H1 (cell line): ENCODE data around the gene PCBP2. TPM values are rescaled to one million over a fixed set of nuclear protein-coding genes. Genes with fewer than 3 reads are reported as not detected.

Experiments
- CTCF ChIA-PET: fragments of 300-600 bp; sonication (Branson Sonifier 250); formaldehyde crosslinking; loops from one replicate; lab custom pipeline; 2021; ENCODE audit not compliant: partially characterized antibody; lab: Charles Lee
- POLR2A ChIA-PET: fragments of 300-600 bp; sonication (Branson Sonifier 250); formaldehyde crosslinking; loops from one replicate; lab custom pipeline; 2021; ENCODE audit warnings: inconsistent platforms; ENCODE audit not compliant: partially characterized antibody; lab: Charles Lee
- DNase-seq, 2 experiments: peaks; one replicate each; pipeline versions ENCODE4 v3.0.0 to v3.0.0-alpha.2; 2010 to 2022; ENCODE audit warnings: low spot score in 2 of 2, low read depth in 1 of 2, mixed read lengths in 1 of 2
- FAIRE-seq: peaks from 2 replicates; lab custom pipeline; 2011; peaks lifted over from hg19 to GRCh38; lab: Jason Lieb, UNC
- H2AFZ ChIP-seq: 2 replicates; pipeline ENCODE4 v1.8.1; 2012; ENCODE audit warnings: low read length, inconsistent platforms
- H2AK5ac ChIP-seq: 2 replicates; pipeline ENCODE4 v1.6.1; 2013; ENCODE audit warnings: low read depth, low read length
- H2BK120ac ChIP-seq: replicated peaks from 2 replicates; pipeline ENCODE3; 2013; ENCODE audit warnings: low read depth, low read length, inconsistent platforms
- H2BK12ac ChIP-seq: 2 replicates; pipeline ENCODE4 v1.6.1; 2013; ENCODE audit warnings: low read depth, low read length
- H2BK15ac ChIP-seq: 2 replicates; pipeline ENCODE4 v1.6.1; 2013; ENCODE audit warnings: low read length
- H2BK20ac ChIP-seq: 2 replicates; pipeline ENCODE4 v1.6.1; 2013; ENCODE audit warnings: low read length
- H2BK5ac ChIP-seq: 2 replicates; pipeline ENCODE4 v1.6.1; 2013; ENCODE audit warnings: low read depth, low read length
- H3K14ac ChIP-seq: 2 replicates; pipeline ENCODE4 v1.6.1; 2013; ENCODE audit warnings: inconsistent platforms; ENCODE audit not compliant: insufficient read length
- H3K18ac ChIP-seq: 2 replicates; pipeline ENCODE4 v1.6.1; 2013; ENCODE audit warnings: low read length; ENCODE audit errors: extremely low read depth
- H3K23ac ChIP-seq: 2 replicates; pipeline ENCODE4 v1.6.1; 2013; ENCODE audit warnings: inconsistent platforms; ENCODE audit not compliant: insufficient read length
- H3K23me2 ChIP-seq: 2 replicates; pipeline ENCODE4 v1.6.1; 2013; ENCODE audit warnings: low read depth, low read length
- H3K27ac ChIP-seq: 2 replicates; pipeline ENCODE4 v1.6.1; 2011; ENCODE audit warnings: low read depth, low read length, inconsistent platforms
- H3K27me3 ChIP-seq, 4 experiments: replicated peaks in 1 of 4; 1 replicate in 1 of 4; 2 replicates in 3 of 4; pipeline versions ENCODE4 v1.6.1 to v1.8.1; 2011 to 2013; ENCODE audit warnings: low read length in 3 of 4, mild to moderate bottlenecking in 3 of 4, inconsistent platforms in 2 of 4, mixed read lengths in 2 of 4, moderate library complexity in 1 of 4; ENCODE audit not compliant: control insufficient read depth in 3 of 4, insufficient read depth in 3 of 4; ENCODE audit errors: extremely low read depth in 1 of 4
- H3K36me3 ChIP-seq, 4 experiments: 2 replicates each; pipeline versions ENCODE4 v1.6.1 to v1.8.1; 2011 to 2013; ENCODE audit warnings: mild to moderate bottlenecking in 4 of 4, low read length in 3 of 4, moderate library complexity in 2 of 4, control low read depth in 1 of 4, inconsistent platforms in 1 of 4; ENCODE audit not compliant: insufficient read depth in 4 of 4, control insufficient read depth in 2 of 4
- H3K4ac ChIP-seq: replicated peaks from 2 replicates; pipeline ENCODE3; 2013; ENCODE audit warnings: low read length, low read depth, mixed read lengths, inconsistent platforms; ENCODE audit not compliant: insufficient read length
- H3K4me1 ChIP-seq, 4 experiments: replicated peaks in 1 of 4; 1 replicate in 1 of 4; 2 replicates in 3 of 4; pipeline versions ENCODE4 v1.6.1 to v1.8.1; 2011 to 2013; ENCODE audit warnings: low read length in 3 of 4, inconsistent platforms in 2 of 4, mixed read lengths in 1 of 4; ENCODE audit not compliant: insufficient read depth in 4 of 4, control insufficient read depth in 3 of 4
- H3K4me2 ChIP-seq, 2 experiments: 2 replicates each; pipeline versions ENCODE4 v1.6.1 to v1.8.1; 2011 to 2013; ENCODE audit warnings: low read depth in 2 of 2, low read length in 2 of 2, control low read depth in 1 of 2, inconsistent platforms in 1 of 2, mild to moderate bottlenecking in 1 of 2; ENCODE audit not compliant: insufficient read depth in 1 of 2
- H3K4me3 ChIP-seq, 4 experiments: fragments of 200-600, 300-600 bp in 1 of 4; sonication (generic), shearing (Covaris generic), sonication (Bioruptor Twin) in 1 of 4; 2 replicates each; pipeline versions ENCODE4 v1.5.1 to v1.8.1; 2011 to 2016; ENCODE audit warnings: low read length in 4 of 4, low read depth in 3 of 4, control low read depth in 2 of 4, inconsistent platforms in 2 of 4, mild to moderate bottlenecking in 2 of 4, mixed read lengths in 1 of 4, moderate library complexity in 1 of 4; ENCODE audit not compliant: insufficient read depth in 2 of 4; ENCODE audit errors: extremely low read depth in 1 of 4
- H3K56ac ChIP-seq: replicated peaks from 2 replicates; pipeline ENCODE3; 2013; ENCODE audit warnings: low read depth, mild to moderate bottlenecking, mixed read lengths, low read length, inconsistent platforms; ENCODE audit not compliant: insufficient read length
- H3K79me1 ChIP-seq: 2 replicates; pipeline ENCODE4 v1.6.1; 2013; ENCODE audit warnings: low read depth, low read length, control low read depth
- H3K79me2 ChIP-seq, 2 experiments: 2 replicates each; pipeline versions ENCODE4 v1.6.1 to v1.8.1; 2012 to 2013; ENCODE audit warnings: low read length in 2 of 2, mild to moderate bottlenecking in 2 of 2, inconsistent platforms in 1 of 2; ENCODE audit not compliant: insufficient read depth in 2 of 2, control insufficient read depth in 1 of 2
- H3K9ac ChIP-seq, 4 experiments: replicated peaks in 1 of 4; 1 replicate in 1 of 4; 2 replicates in 3 of 4; pipeline versions ENCODE4 v1.6.1 to v1.8.1; 2011 to 2013; ENCODE audit warnings: low read depth in 3 of 4, low read length in 3 of 4, control low read depth in 2 of 4, mild to moderate bottlenecking in 2 of 4, moderate library complexity in 2 of 4, inconsistent platforms in 1 of 4; ENCODE audit errors: extremely low read depth in 1 of 4
- H3K9me3 ChIP-seq, 2 experiments: 2 replicates each; pipeline versions ENCODE4 v1.6.1 to v1.8.1; 2012 to 2013; ENCODE audit warnings: mild to moderate bottlenecking in 2 of 2, moderate library complexity in 2 of 2, control low read depth in 1 of 2, inconsistent platforms in 1 of 2, low read depth in 1 of 2, low read length in 1 of 2, mixed read lengths in 1 of 2; ENCODE audit not compliant: insufficient read depth in 2 of 2
- H4K20me1 ChIP-seq, 2 experiments: replicated peaks in 1 of 2; 2 replicates each; pipeline versions ENCODE3 to v1.8.1; 2011 to 2013; ENCODE audit warnings: inconsistent platforms in 2 of 2, low read length in 2 of 2, mild to moderate bottlenecking in 1 of 2; ENCODE audit not compliant: insufficient read depth in 2 of 2, control insufficient read depth in 1 of 2
- H4K5ac ChIP-seq: 2 replicates; pipeline ENCODE4 v1.6.1; 2013; ENCODE audit warnings: low read length, low read depth, mixed read lengths, inconsistent platforms; ENCODE audit not compliant: insufficient read length
- H4K8ac ChIP-seq: 2 replicates; pipeline ENCODE4 v1.8.0; 2013; ENCODE audit warnings: mild to moderate bottlenecking, moderate library complexity, low read length, inconsistent platforms; ENCODE audit not compliant: insufficient read depth; ENCODE audit errors: extremely low read depth
- H4K91ac ChIP-seq: replicated peaks from 2 replicates; pipeline ENCODE3; 2013; ENCODE audit warnings: low read length, mixed read lengths, inconsistent platforms; ENCODE audit not compliant: insufficient read length
- CBX8 ChIP-seq: fragments of 300-800, 300-1000 bp; sonication (generic); IDR thresholded peaks from 2 replicates; pipeline ENCODE4 v1.7.1; 2016; ENCODE audit warnings: low read depth, low read length, borderline replicate concordance
- RBBP5 ChIP-seq: IDR thresholded peaks from 2 replicates; pipeline ENCODE4 v1.7.1; 2012; ENCODE audit warnings: low read depth, mild to moderate bottlenecking, inconsistent platforms, low read length, moderate library complexity, borderline replicate concordance
- SUZ12 ChIP-seq: fragments of 200-600 bp; sonication (generic); IDR thresholded peaks from 2 replicates; pipeline ENCODE4 v1.6.1; 2012; ENCODE audit warnings: mild to moderate bottlenecking, inconsistent platforms, low read length, moderate library complexity, mixed read lengths
- TAF7 ChIP-seq: optimal IDR thresholded peaks from 2 replicates; pipeline ENCODE3; 2011; ENCODE audit warnings: low read depth, mild to moderate bottlenecking, inconsistent platforms, low read length, moderate library complexity, borderline replicate concordance
- TCF12 ChIP-seq: IDR thresholded peaks from 2 replicates; pipeline ENCODE4 v1.6.1; 2011; ENCODE audit warnings: low read depth, mild to moderate bottlenecking, low read length
- WGBS, 2 experiments: shearing (Covaris generic) in 1 of 2; methylation state at CpG; one replicate each; pipeline versions ENCODE4 v1.1.6 to v1.1.7; 2013 to 2015; ENCODE audit warnings: low lambda C conversion rate in 2 of 2, mixed read lengths in 2 of 2, inconsistent platforms in 1 of 2, low coverage in 1 of 2, missing lambda C conversion rate in 1 of 2; ENCODE audit not compliant: insufficient replicate concordance in 2 of 2, insufficient coverage in 1 of 2, insufficient read length in 1 of 2; ENCODE audit errors: extremely low coverage in 1 of 2, missing lambda C conversion rate in 1 of 2; 5-methylcytosine and 5-hydroxymethylcytosine counted together
- polyA plus RNA-seq, 7 experiments: library from polyadenylated mRNA; depleted of rRNA in 3 of 7; stranded (reverse) in 5 of 7; unstranded in 2 of 7; fragments of >200 nt in 5 of 7; fragments of 200-250 nt in 2 of 7; gene quantifications; 1 replicate in 5 of 7; 2 replicates in 1 of 7; 4 replicates in 1 of 7; pipeline versions ENCODE4 v1.2.1 to v1.2.3, GENCODE V29; 2011 to 2013; ENCODE audit warnings: missing spikeins in 2 of 7, mixed read lengths in 2 of 7
- total RNA-seq: library from RNA; stranded (reverse); fragmentation: NEBNext Ultra II Directional; extraction: Animal tissue kit (Norgen Biotek cat#: 25700); gene quantifications from 2 replicates; pipeline ENCODE4 v1.2.1, GENCODE V29; 2021

PCBP2 gene
- total and polyA plus RNA-seq, 2 of the 8 experiments (the other 6 are each of a cell fraction or from before 2014, with no cell fraction given): 470 to 1,123 TPM

DNA sequence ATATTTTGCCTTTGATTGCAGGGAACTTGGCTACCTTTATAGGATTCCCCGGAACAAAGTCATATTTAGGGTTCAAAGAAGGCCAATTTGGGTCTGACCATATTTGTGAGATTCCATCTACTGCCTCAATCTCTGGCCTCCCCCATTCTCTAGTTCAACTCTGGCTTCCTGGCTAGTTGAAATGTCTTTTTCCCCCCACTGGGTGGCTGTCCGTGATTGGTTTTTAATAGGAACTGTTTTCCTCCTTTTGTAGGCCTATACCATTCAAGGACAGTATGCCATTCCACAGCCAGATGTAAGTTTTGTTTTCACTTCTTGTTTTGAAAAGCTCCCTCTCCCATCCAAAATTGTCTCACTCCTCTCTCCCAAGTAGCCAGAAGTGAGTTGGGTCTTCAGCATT is 13.8 kb downstream of the PCBP2 start:
- Histone ChIP-seq H3K27ac (no peak overlapping the region), H2AFZ (no peak overlapping the region), H3K56ac (no peak overlapping the region), H4K8ac (no peak overlapping the region), H3K23me2 (no peaks in the 10 kb centered on the region; the same call in 1 of the 2 replicates), H2BK20ac (no peak overlapping the region), H3K27me3 (no peaks in the 10 kb centered on the region), H3K23ac (no peak overlapping the region), H3K4me3 (no peak overlapping the region), H3K79me1 (peaks cover 7% of the 10 kb centered on the region), H4K91ac (no peak overlapping the region), H3K9ac (no peak overlapping the region), H2BK12ac (no peak overlapping the region), H3K4ac (no peak overlapping the region), H2AK5ac (no peak overlapping the region), H3K9me3 (no peaks in the 10 kb centered on the region), H4K5ac (no peak overlapping the region), H3K79me2 (peaks cover 0 to 68% of the 10 kb centered on the region in 2 experiments; a peak in 2 of 4 replicates), H3K4me1 (peaks cover 0 to 10% (median 0%) of the 10 kb centered on the region in 4 experiments; a peak in 2 of 7 replicates), H3K36me3 (peaks cover 86 to 100% (median 94%) of the 10 kb centered on the region in 4 experiments), H2BK15ac (no peak overlapping the region), H2BK120ac (no peak overlapping the region), H4K20me1 (peaks cover 32 to 50% of the 10 kb centered on the region in 2 experiments), H2BK5ac (no peak overlapping the region), H3K4me2 (no peak overlapping the region), H3K18ac (no peak overlapping the region), H3K14ac (no peak overlapping the region)
- DNase-seq (no peak), FAIRE-seq (no peak)
- POLR2A ChIA-PET: interaction anchor here (0.9 to 67.0 kb wide), 3 partner anchors 2 to 166 kb away, joined by 3 to 3397 read pairs (median 3397); partner anchors contain the start of genes MAP3K12, MYG1, NPFF and PCBP2
- CTCF ChIA-PET: interaction anchor here (1.5 to 6.4 kb wide), 3 partner anchors 9 to 37 kb away, joined by 3 to 57 read pairs (median 13); no protein-coding TSS in a partner anchor
- WGBS, 2 experiments: 91% methylated on average over 2 of the region's 2 CpGs; no CpG with 5 or more reads in 1 of the 2 experiments
- no peak for TF ChIP-seq TCF12
- no peak for TF ChIP-seq CBX8
- no peak for TF ChIP-seq TAF7
- no peak for TF ChIP-seq SUZ12
- TF ChIP-seq RBBP5: no peak
